GM23338 (cell line): Measurements from ENCODE around the gene FCN3. TPM values are rescaled to one million over a fixed set of nuclear protein-coding genes. Genes with fewer than 3 reads are reported as not detected.

Experiments used
- ATAC-seq: fragments of 200-7000 bp; cut with Tn5 transposase; 3 replicates; pipeline ENCODE4 v1.9.1; 2020
- DNase-seq: peaks from one replicate; pipeline ENCODE4 v3.0.0-alpha.2; 2015; ENCODE audit warnings: low spot score
- H2AFZ ChIP-seq: fragments of 200-600 bp; sonication (generic); 2 replicates; pipeline ENCODE4 v1.8.0; 2016; ENCODE audit warnings: antibody characterized with exemption, mild to moderate bottlenecking, moderate library complexity
- H3F3A ChIP-seq: fragments of 200-600 bp; sonication (generic); replicated peaks from 2 replicates; pipeline ENCODE4 v1.8.0; 2017; ENCODE audit warnings: antibody characterized with exemption, mixed run types, low read depth
- H3K27ac ChIP-seq: fragments of 200-600 bp; sonication (generic); 2 replicates; pipeline ENCODE4 v1.6.1; 2016; ENCODE audit warnings: low read depth
- H3K27me3 ChIP-seq: fragments of 200-600 bp; sonication (generic); 2 replicates; pipeline ENCODE4 v1.8.0; 2016; ENCODE audit warnings: mild to moderate bottlenecking, mixed run types, moderate library complexity; ENCODE audit not compliant: insufficient read depth
- H3K36me3 ChIP-seq: fragments of 200-600 bp; sonication (generic); 2 replicates; pipeline ENCODE4 v1.8.0; 2016; ENCODE audit warnings: mild to moderate bottlenecking; ENCODE audit not compliant: insufficient read depth
- H3K4me1 ChIP-seq: fragments of 200-600 bp; sonication (generic); 2 replicates; pipeline ENCODE4 v1.8.0; 2016; ENCODE audit warnings: mild to moderate bottlenecking, moderate library complexity; ENCODE audit not compliant: insufficient read depth
- H3K4me2 ChIP-seq: fragments of 200-600 bp; sonication (generic); 2 replicates; pipeline ENCODE4 v1.7.1; 2017; ENCODE audit warnings: mixed run types
- H3K4me3 ChIP-seq: fragments of 200-600 bp; sonication (generic); 2 replicates; pipeline ENCODE4 v1.6.1; 2016; ENCODE audit warnings: mixed run types
- H3K79me2 ChIP-seq: fragments of 200-600 bp; sonication (generic); replicated peaks from 2 replicates; pipeline ENCODE4 v1.8.0; 2017; ENCODE audit warnings: mild to moderate bottlenecking; ENCODE audit not compliant: insufficient read depth
- H3K9me2 ChIP-seq: fragments of 200-600 bp; sonication (generic); 2 replicates; pipeline ENCODE4 v1.8.0; 2017; ENCODE audit not compliant: insufficient read depth
- H4K20me1 ChIP-seq: fragments of 200-600 bp; sonication (generic); replicated peaks from 2 replicates; pipeline ENCODE4 v1.8.0; 2017; ENCODE audit warnings: mild to moderate bottlenecking; ENCODE audit not compliant: insufficient read depth
- H3K27ac Mint-ChIP-seq: 2 replicates; pipeline ENCODE4 v1.8.0; 2020; ENCODE audit warnings: inconsistent platforms, mild to moderate bottlenecking, moderate library complexity, mixed read lengths
- H3K27me3 Mint-ChIP-seq: 3 replicates; pipeline ENCODE4 v1.8.0; 2022; ENCODE audit warnings: low read depth, mild to moderate bottlenecking, moderate library complexity, mixed read lengths, inconsistent platforms; ENCODE audit not compliant: insufficient read depth, poor library complexity
- H3K36me3 Mint-ChIP-seq: 3 replicates; pipeline ENCODE4 v1.8.0; 2021; ENCODE audit warnings: low read depth, mild to moderate bottlenecking, inconsistent platforms, moderate library complexity, mixed read lengths
- H3K4me1 Mint-ChIP-seq: 3 replicates; pipeline ENCODE4 v1.8.0; 2020; ENCODE audit warnings: mild to moderate bottlenecking, inconsistent platforms, mixed read lengths
- H3K4me3 Mint-ChIP-seq: 3 replicates; pipeline ENCODE4 v1.8.0; 2021; ENCODE audit warnings: moderate library complexity, mild to moderate bottlenecking, inconsistent platforms, mixed read lengths
- H3K9me3 Mint-ChIP-seq: 3 replicates; pipeline ENCODE4 v1.8.0; 2020; ENCODE audit warnings: moderate library complexity, mild to moderate bottlenecking, inconsistent platforms, mixed read lengths
- REST ChIP-seq: IDR thresholded peaks from one replicate; pipeline ENCODE4 v1.6.1; 2018; ENCODE audit warnings: antibody characterized with exemption; ENCODE audit not compliant: unreplicated experiment
- ZNF462 ChIP-seq: fragments of 250-450 bp; sonication (Bioruptor Pico); IDR thresholded peaks from 2 replicates; pipeline ENCODE4 v1.5.0; 2020; ENCODE audit warnings: mild to moderate bottlenecking, moderate library complexity
- polyA plus RNA-seq: library from polyadenylated mRNA; unstranded; fragments of >200 nt; fragmentation: Nextera tagmentation; extraction: Ambion mirVana; gene quantifications from 2 replicates; pipeline ENCODE4 v1.2.1, GENCODE V29; 2016
- total RNA-seq: library from RNA; depleted of rRNA; stranded (reverse); fragments of >200 nt; shearing (Covaris generic); gene quantifications from 2 replicates; pipeline ENCODE4 v1.2.3, GENCODE V29; 2014
- TF ChIP-seq, protein P1 (sequence below): IDR thresholded peaks from 2 replicates; pipeline ENCODE4 v1.6.1; 2016; ENCODE audit warnings: antibody characterized with exemption

FCN3 gene
- total and polyA plus RNA-seq, 2 experiments from 2014 or later, result 0.49 TPM; not detected in 1

DNA sequence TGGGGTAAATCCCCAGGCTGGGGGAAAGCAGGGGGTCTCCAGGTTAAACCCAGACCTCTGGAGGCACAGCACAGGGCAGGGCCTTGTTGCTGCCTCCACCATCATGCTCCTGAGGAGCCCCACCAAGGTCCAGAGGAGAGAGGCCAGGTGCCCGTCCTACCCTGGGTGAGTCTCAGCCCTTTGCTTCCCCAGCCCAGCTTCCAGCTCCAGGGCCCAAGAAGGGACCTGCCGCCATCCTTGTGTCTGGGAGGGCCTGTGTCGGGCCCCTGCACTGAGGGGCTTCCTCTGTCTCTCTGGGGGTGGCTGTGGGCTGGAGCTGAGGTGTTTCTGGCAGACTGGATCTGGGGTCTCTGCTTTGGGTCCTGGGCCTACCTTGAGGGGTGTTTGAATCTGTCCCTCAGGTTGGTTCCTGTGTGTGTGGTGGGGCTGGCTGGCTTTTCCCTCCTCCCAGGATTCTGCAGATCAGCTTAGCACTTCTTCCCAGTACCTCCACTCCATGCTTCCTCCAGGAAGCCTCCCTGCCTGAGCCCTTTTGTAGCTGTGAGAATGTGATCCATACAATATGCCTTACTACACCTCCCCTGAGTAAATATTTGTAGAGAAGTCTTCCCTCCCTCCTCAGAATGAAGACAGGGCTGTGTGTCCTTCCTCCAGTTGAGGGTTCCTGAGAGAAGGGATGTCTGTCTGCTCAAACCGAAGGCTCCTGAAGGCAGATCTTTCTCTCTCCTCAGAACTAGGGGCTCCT is 24.0 kb upstream of the FCN3 start:
- TF ChIP-seq ZNF462 (no peak), REST (no peak)
- TF ChIP-seq, protein P1, sequence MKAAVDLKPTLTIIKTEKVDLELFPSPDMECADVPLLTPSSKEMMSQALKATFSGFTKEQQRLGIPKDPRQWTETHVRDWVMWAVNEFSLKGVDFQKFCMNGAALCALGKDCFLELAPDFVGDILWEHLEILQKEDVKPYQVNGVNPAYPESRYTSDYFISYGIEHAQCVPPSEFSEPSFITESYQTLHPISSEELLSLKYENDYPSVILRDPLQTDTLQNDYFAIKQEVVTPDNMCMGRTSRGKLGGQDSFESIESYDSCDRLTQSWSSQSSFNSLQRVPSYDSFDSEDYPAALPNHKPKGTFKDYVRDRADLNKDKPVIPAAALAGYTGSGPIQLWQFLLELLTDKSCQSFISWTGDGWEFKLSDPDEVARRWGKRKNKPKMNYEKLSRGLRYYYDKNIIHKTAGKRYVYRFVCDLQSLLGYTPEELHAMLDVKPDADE, result no peak
- no peak overlapping the region for H3K4me3 Mint-ChIP-seq
- ATAC-seq, result no peak

More for the DNA sequence above, 24.0 kb upstream of the FCN3 start:
- no peaks in the 10 kb centered on the region for H4K20me1 ChIP-seq
- no peak overlapping the region for H3K4me2 ChIP-seq
- H3F3A ChIP-seq, result peaks cover 17% of the 10 kb centered on the region
- peak overlapping the region; percentile 55 for H3K27ac ChIP-seq
- H3K9me3 Mint-ChIP-seq, result no peaks in the 10 kb centered on the region
- peaks cover 53% of the 10 kb centered on the region for H3K4me1 Mint-ChIP-seq
- peak overlapping the region; percentile 47; the same call in 1 of the 2 replicates for H2AFZ ChIP-seq
- H3K4me1 ChIP-seq, result peaks cover 27% of the 10 kb centered on the region
- peaks cover 5% of the 10 kb centered on the region; the same call in 1 of the 3 replicates for H3K36me3 Mint-ChIP-seq
- no peaks in the 10 kb centered on the region for H3K79me2 ChIP-seq
- no peaks in the 10 kb centered on the region for H3K36me3 ChIP-seq
- no peak overlapping the region for H3K27ac Mint-ChIP-seq
- peaks cover 24% of the 10 kb centered on the region for H3K27me3 Mint-ChIP-seq
- DNase-seq, result no peak
- no peaks in the 10 kb centered on the region for H3K27me3 ChIP-seq
- no peak overlapping the region for H3K4me3 ChIP-seq
- H3K9me2 ChIP-seq, result no peaks in the 10 kb centered on the region
